Measurements from ENCODE around the gene MINK1. TPM values are rescaled to one million over a fixed set of nuclear protein-coding genes. Genes with fewer than 3 reads are reported as not detected.

The MINK1 gene
- total and polyA plus RNA-seq, 8 donors = 53.5 to 85.4 (median 68.8) TPM

Other genes starting within 250 kb of the MINK1 start
- gene SMTNL2, start 248.8 kb upstream of the MINK1 start, total RNA-seq = 1 to 10 TPM; 5.5 to 5.7 TPM
- 10 to 100 TPM; 17.0 to 25.8 (median 22.8) TPM for gene SMTNL2, start 248.8 kb upstream of the MINK1 start, polyA plus RNA-seq (ENCODE audit: insufficient read length in 6 of 6)
- gene ALOX15, start 191.7 kb upstream of the MINK1 start, total RNA-seq = 1 to 10 TPM in 1 of 2 donors, under 1 TPM in 1; 0.15 to 4.8 TPM
- 1 to 10 TPM; 2.8 to 4.6 (median 3.4) TPM for gene ALOX15, start 191.7 kb upstream of the MINK1 start, polyA plus RNA-seq (ENCODE audit: insufficient read length in 6 of 6)
- gene PELP1, start 129.2 kb upstream of the MINK1 start, total RNA-seq = 10 to 100 TPM; 42.2 to 48.8 TPM
- 10 to 100 TPM; 45.9 to 55.1 (median 46.7) TPM for gene PELP1, start 129.2 kb upstream of the MINK1 start, polyA plus RNA-seq (ENCODE audit: insufficient read length in 6 of 6)
- 100 to 1,000 TPM in 1 of 2 donors, 10 to 100 TPM in 1; 91.8 to 240 TPM for gene ARRB2, start 122.7 kb upstream of the MINK1 start, total RNA-seq
- gene ARRB2, start 122.7 kb upstream of the MINK1 start, polyA plus RNA-seq (ENCODE audit: insufficient read length in 6 of 6) = 10 to 100 TPM; 41.3 to 55.8 (median 47.0) TPM
- 10 to 100 TPM; 22.6 to 23.6 TPM for gene MED11, start 101.9 kb upstream of the MINK1 start, total RNA-seq
- 10 to 100 TPM; 19.9 to 26.5 (median 22.9) TPM for gene MED11, start 101.9 kb upstream of the MINK1 start, polyA plus RNA-seq (ENCODE audit: insufficient read length in 6 of 6)
- gene ZMYND15, start 93.5 kb upstream of the MINK1 start, total RNA-seq = 1 to 10 TPM; 4.1 to 5.2 TPM
- gene ZMYND15, start 93.5 kb upstream of the MINK1 start, polyA plus RNA-seq (ENCODE audit: insufficient read length in 6 of 6) = under 1 TPM; 0.34 to 0.84 (median 0.51) TPM
- gene CXCL16, start 93.4 kb upstream of the MINK1 start, total RNA-seq = 100 to 1,000 TPM; 122 to 147 TPM
- 10 to 100 TPM; 14.2 to 20.8 (median 15.2) TPM for gene CXCL16, start 93.4 kb upstream of the MINK1 start, polyA plus RNA-seq (ENCODE audit: insufficient read length in 6 of 6)
- not detected for gene TM4SF5, start 61.5 kb upstream of the MINK1 start, total RNA-seq
- not detected for gene TM4SF5, start 61.5 kb upstream of the MINK1 start, polyA plus RNA-seq (ENCODE audit: insufficient read length in 6 of 6)
- 1 to 10 TPM; 2.1 to 6.0 TPM for gene VMO1, start 47.0 kb upstream of the MINK1 start, total RNA-seq
- gene VMO1, start 47.0 kb upstream of the MINK1 start, polyA plus RNA-seq (ENCODE audit: insufficient read length in 6 of 6) = 1 to 10 TPM in 1 of 6 donors, under 1 TPM in 5; 0.22 to 1.0 (median 0.34) TPM
- gene GLTPD2, start 44.4 kb upstream of the MINK1 start, total RNA-seq = not detected
- 1 to 10 TPM in 3 of 6 donors, under 1 TPM in 3; 0.59 to 1.5 (median 0.99) TPM for gene GLTPD2, start 44.4 kb upstream of the MINK1 start, polyA plus RNA-seq (ENCODE audit: insufficient read length in 6 of 6)
- gene PSMB6, start 37.2 kb upstream of the MINK1 start, total RNA-seq = 100 to 1,000 TPM; 102 to 129 TPM
- 100 to 1,000 TPM in 3 of 6 donors, 10 to 100 TPM in 3; 91.9 to 113 (median 99.6) TPM for gene PSMB6, start 37.2 kb upstream of the MINK1 start, polyA plus RNA-seq (ENCODE audit: insufficient read length in 6 of 6)
- 10 to 100 TPM; 30.0 to 34.7 TPM for gene PLD2, start 26.2 kb upstream of the MINK1 start, total RNA-seq
- 10 to 100 TPM; 57.5 to 70.0 (median 61.8) TPM for gene PLD2, start 26.2 kb upstream of the MINK1 start, polyA plus RNA-seq (ENCODE audit: insufficient read length in 6 of 6)
- gene C17orf107, start 66.2 kb downstream of the MINK1 start, total RNA-seq = 1 to 10 TPM; 2.0 to 5.3 TPM
- 1 to 10 TPM in 2 of 6 donors, under 1 TPM in 4; 0.63 to 1.5 (median 0.82) TPM for gene C17orf107, start 66.2 kb downstream of the MINK1 start, polyA plus RNA-seq (ENCODE audit: insufficient read length in 6 of 6)
- gene CHRNE, start 69.8 kb downstream of the MINK1 start, total RNA-seq = 1 to 10 TPM; 2.9 to 4.9 TPM
- 1 to 10 TPM in 1 of 6 donors, under 1 TPM in 5; 0.56 to 1.5 (median 0.83) TPM for gene CHRNE, start 69.8 kb downstream of the MINK1 start, polyA plus RNA-seq (ENCODE audit: insufficient read length in 6 of 6)
- gene GP1BA, start 98.9 kb downstream of the MINK1 start, total RNA-seq = under 1 TPM; 0.31 to 0.96 TPM
- 1 to 10 TPM; 2.8 to 3.7 (median 3.5) TPM for gene GP1BA, start 98.9 kb downstream of the MINK1 start, polyA plus RNA-seq (ENCODE audit: insufficient read length in 6 of 6)
- 10 to 100 TPM; 58.6 to 70.5 TPM for gene SLC25A11, start 106.7 kb downstream of the MINK1 start, total RNA-seq
- 10 to 100 TPM; 38.4 to 56.2 (median 46.9) TPM for gene SLC25A11, start 106.7 kb downstream of the MINK1 start, polyA plus RNA-seq (ENCODE audit: insufficient read length in 6 of 6)
- gene RNF167, start 106.9 kb downstream of the MINK1 start, total RNA-seq = 100 to 1,000 TPM; 102 to 108 TPM
- gene RNF167, start 106.9 kb downstream of the MINK1 start, polyA plus RNA-seq (ENCODE audit: insufficient read length in 6 of 6) = 100 to 1,000 TPM; 101 to 126 (median 119) TPM
- gene PFN1, start 115.2 kb downstream of the MINK1 start, total RNA-seq = 100 to 1,000 TPM; 619 to 987 TPM
- 100 to 1,000 TPM; 337 to 506 (median 415) TPM for gene PFN1, start 115.2 kb downstream of the MINK1 start, polyA plus RNA-seq (ENCODE audit: insufficient read length in 6 of 6)
- gene ENO3, start 117.8 kb downstream of the MINK1 start, total RNA-seq = 10 to 100 TPM; 15.0 to 15.9 TPM
- gene ENO3, start 117.8 kb downstream of the MINK1 start, polyA plus RNA-seq (ENCODE audit: insufficient read length in 6 of 6) = 10 to 100 TPM; 10.7 to 22.4 (median 15.6) TPM
- 10 to 100 TPM; 47.2 to 59.3 TPM for gene SPAG7, start 134.5 kb downstream of the MINK1 start, total RNA-seq
- gene SPAG7, start 134.5 kb downstream of the MINK1 start, polyA plus RNA-seq (ENCODE audit: insufficient read length in 6 of 6) = 10 to 100 TPM; 73.4 to 78.6 (median 75.2) TPM
- 10 to 100 TPM; 51.3 to 64.9 TPM for gene CAMTA2, start 154.3 kb downstream of the MINK1 start, total RNA-seq
- 10 to 100 TPM; 28.6 to 40.8 (median 33.3) TPM for gene CAMTA2, start 154.3 kb downstream of the MINK1 start, polyA plus RNA-seq (ENCODE audit: insufficient read length in 6 of 6)
- gene INCA1, start 164.2 kb downstream of the MINK1 start, total RNA-seq = 1 to 10 TPM; 1.0 to 2.4 TPM
- 10 to 100 TPM in 2 of 6 donors, 1 to 10 TPM in 4; 8.1 to 11.5 (median 9.1) TPM for gene INCA1, start 164.2 kb downstream of the MINK1 start, polyA plus RNA-seq (ENCODE audit: insufficient read length in 6 of 6)
- gene KIF1C, start 164.6 kb downstream of the MINK1 start, total RNA-seq = 100 to 1,000 TPM; 205 to 239 TPM
- 10 to 100 TPM; 48.9 to 75.0 (median 65.9) TPM for gene KIF1C, start 164.6 kb downstream of the MINK1 start, polyA plus RNA-seq (ENCODE audit: insufficient read length in 6 of 6)
- gene SLC52A1, start 202.1 kb downstream of the MINK1 start, total RNA-seq = under 1 TPM; 0.58 to 0.73 TPM
- under 1 TPM; 0.13 to 0.34 (median 0.25) TPM for gene SLC52A1, start 202.1 kb downstream of the MINK1 start, polyA plus RNA-seq (ENCODE audit: insufficient read length in 6 of 6)
- gene ZFP3, start 245.1 kb downstream of the MINK1 start, total RNA-seq = 1 to 10 TPM; 4.9 to 5.7 TPM
- 10 to 100 TPM in 1 of 6 donors, 1 to 10 TPM in 5; 8.7 to 10.3 (median 9.5) TPM for gene ZFP3, start 245.1 kb downstream of the MINK1 start, polyA plus RNA-seq (ENCODE audit: insufficient read length in 6 of 6)

All from left lung (tissue), 8 donors.